Measurements from ENCODE around the gene GAD2.

The GAD2 gene

GRCh38 chr10:26274391-26274790 is 57.8 kb downstream of the GAD2 start:
- H3K4me3 ChIP-seq (ENCODE audit: low read depth, low read length), result no peak overlapping the region

GRCh38 chr10:26278295-26278694 is 61.7 kb downstream of the GAD2 start:
- H3K4me3 ChIP-seq (ENCODE audit: low read depth, low read length), result no peak overlapping the region
- no peak for TF ChIP-seq CTCF (IDR thresholded peaks at IDR 0.05; ENCODE audit: borderline replicate concordance, insufficient read depth, low read depth, low read length)

More at GRCh38 chr10:26274391-26274790, 57.8 kb downstream of the GAD2 start:
- TF ChIP-seq CTCF (IDR thresholded peaks at IDR 0.05; ENCODE audit: borderline replicate concordance, insufficient read depth, low read depth, low read length), result no peak

- no peak overlapping the region for H3K4me3 ChIP-seq (ENCODE audit: low read depth, low read length)
- TF ChIP-seq CTCF (IDR thresholded peaks at IDR 0.05; ENCODE audit: borderline replicate concordance, insufficient read depth, low read depth, low read length), result no peak
These were observed 73.7 kb downstream of the GAD2 start for GRCh38 chr10:26290236-26290635.

GRCh38 chr10:26291721-26292480 is 75.3 kb downstream of the GAD2 start:
- no peak for TF ChIP-seq CTCF (IDR thresholded peaks at IDR 0.05; ENCODE audit: borderline replicate concordance, insufficient read depth, low read depth, low read length)
- no peak overlapping the region for H3K4me3 ChIP-seq (ENCODE audit: low read depth, low read length)

GRCh38 chr10:26296360-26296759 is 79.8 kb downstream of the GAD2 start:
- no peak for TF ChIP-seq CTCF (IDR thresholded peaks at IDR 0.05; ENCODE audit: borderline replicate concordance, insufficient read depth, low read depth, low read length)
- no peak overlapping the region for H3K4me3 ChIP-seq (ENCODE audit: low read depth, low read length)

GRCh38 chr10:26300001-26300400 is 83.4 kb downstream of the GAD2 start:
- TF ChIP-seq CTCF (IDR thresholded peaks at IDR 0.05; ENCODE audit: borderline replicate concordance, insufficient read depth, low read depth, low read length), result no peak
- H3K4me3 ChIP-seq (ENCODE audit: low read depth, low read length), result no peak overlapping the region

- no peak for TF ChIP-seq CTCF (IDR thresholded peaks at IDR 0.05; ENCODE audit: borderline replicate concordance, insufficient read depth, low read depth, low read length)
- H3K4me3 ChIP-seq (ENCODE audit: low read depth, low read length), result no peak overlapping the region
These were observed 86.8 kb downstream of the GAD2 start for GRCh38 chr10:26303366-26303765.
